OCI-LY1 (cell line): ENCODE measurements around the gene MDFIC.

ENCODE experiments used
- H2AFZ ChIP-seq: fragments of 200-600 bp; sonication (generic), shearing (Covaris generic); 2 replicates; pipeline ENCODE4 v1.6.0; 2014; ENCODE audit warnings: antibody characterized with exemption, mild to moderate bottlenecking, low read length
- H3F3A ChIP-seq: fragments of 200-600 bp; sonication (generic), shearing (Covaris generic); 2 replicates; pipeline ENCODE4 v1.6.0; 2014; ENCODE audit warnings: mild to moderate bottlenecking, antibody characterized with exemption, low read length, moderate library complexity; ENCODE audit not compliant: insufficient read depth
- H3K27ac ChIP-seq: fragments of 200-600 bp; sonication (generic); 2 replicates; pipeline ENCODE4 v1.5.1; 2014; ENCODE audit warnings: low read length, mixed run types, mild to moderate bottlenecking, low read depth; ENCODE audit not compliant: poor library complexity, severe bottlenecking
- H3K27me3 ChIP-seq: fragments of 200-600 bp; sonication (generic); 2 replicates; pipeline ENCODE4 v1.6.0; 2014; ENCODE audit warnings: antibody characterized with exemption, mild to moderate bottlenecking, low read length, moderate library complexity; ENCODE audit not compliant: insufficient read depth
- H3K36me3 ChIP-seq: fragments of 200-600 bp; sonication (generic); 2 replicates; pipeline ENCODE4 v1.6.1; 2014; ENCODE audit warnings: mild to moderate bottlenecking, antibody characterized with exemption, low read length, moderate library complexity, mixed read lengths; ENCODE audit not compliant: insufficient read depth
- H3K4me1 ChIP-seq: fragments of 200-600 bp; sonication (generic); 2 replicates; pipeline ENCODE4 v1.5.1; 2014; ENCODE audit warnings: mild to moderate bottlenecking, low read length, moderate library complexity; ENCODE audit not compliant: insufficient read depth, severe bottlenecking
- H3K4me2 ChIP-seq: fragments of 200-600 bp; sonication (generic), shearing (Covaris generic); 2 replicates; pipeline ENCODE4 v1.6.1; 2014; ENCODE audit warnings: low read length
- H3K4me3 ChIP-seq: fragments of 200-600 bp; sonication (generic); 2 replicates; pipeline ENCODE4 v1.5.1; 2014; ENCODE audit warnings: low read length, low read depth, mild to moderate bottlenecking, mixed read lengths; ENCODE audit not compliant: poor library complexity, severe bottlenecking
- H3K79me2 ChIP-seq: fragments of 200-600 bp; shearing (Covaris generic); 2 replicates; pipeline ENCODE4 v1.6.1; 2016; ENCODE audit warnings: mixed run types, low read length, mixed read lengths; ENCODE audit not compliant: insufficient read depth
- H3K9ac ChIP-seq: fragments of 200-600 bp; sonication (generic), shearing (Covaris generic); 2 replicates; pipeline ENCODE4 v1.6.1; 2014; ENCODE audit warnings: mild to moderate bottlenecking, low read length, mixed read lengths
- H3K9me2 ChIP-seq: fragments of 200-600 bp; sonication (generic), shearing (Covaris generic); 2 replicates; pipeline ENCODE4 v1.6.1; 2014; ENCODE audit warnings: low read depth, mild to moderate bottlenecking, low read length, mixed read lengths
- H3K9me3 ChIP-seq: fragments of 200-600 bp; shearing (Covaris generic); 2 replicates; pipeline ENCODE4 v1.6.1; 2014; ENCODE audit warnings: low read length, mixed read lengths
- H4K20me1 ChIP-seq: fragments of 200-600 bp; sonication (generic), shearing (Covaris generic); 2 replicates; pipeline ENCODE4 v1.6.0; 2016; ENCODE audit warnings: mild to moderate bottlenecking, low read length; ENCODE audit not compliant: insufficient read depth
- EZH2 ChIP-seq: fragments of 200-600 bp; sonication (generic), shearing (Covaris generic); IDR thresholded peaks from 2 replicates; pipeline ENCODE4 v1.8.0; 2017; ENCODE audit warnings: borderline replicate concordance, mixed run types, mild to moderate bottlenecking, antibody characterized with exemption, low read length, moderate library complexity, mixed read lengths
- TF ChIP-seq, protein P1 (sequence below): fragments of 200-600 bp; sonication (generic), shearing (Covaris generic); IDR thresholded peaks from 2 replicates; pipeline ENCODE4 v1.5.1; 2017; ENCODE audit warnings: mild to moderate bottlenecking, antibody characterized with exemption, low read length, moderate library complexity, mixed read lengths

The MDFIC gene

DNA sequence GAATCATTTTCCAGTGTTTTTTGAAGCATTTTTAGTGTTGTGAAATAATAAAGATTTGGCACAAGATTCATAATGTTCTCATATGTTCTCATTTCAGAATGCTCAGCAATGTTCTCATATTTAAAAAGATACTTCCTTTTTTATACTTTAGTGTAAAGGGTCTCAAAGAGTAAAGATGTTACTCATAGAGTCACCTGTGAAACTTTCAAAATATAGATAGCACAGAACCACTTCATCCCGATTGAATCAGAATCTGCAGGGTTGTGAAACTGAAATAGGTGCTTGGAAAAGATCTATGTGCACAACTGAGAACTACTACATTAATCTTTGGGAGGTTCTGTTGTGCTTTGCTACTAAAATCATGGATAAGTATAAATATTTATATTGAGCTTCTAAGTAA, 144.7 kb downstream of the MDFIC start:
- Histone ChIP-seq H3K27ac (no peak overlapping the region), H3K9me2 (no peaks in the 10 kb centered on the region), H3K36me3 (no peaks in the 10 kb centered on the region), H3K9ac (no peak overlapping the region), H4K20me1 (no peaks in the 10 kb centered on the region), H2AFZ (no peak overlapping the region), H3K4me3 (no peak overlapping the region), H3K4me2 (no peak overlapping the region), H3F3A (no peaks in the 10 kb centered on the region), H3K79me2 (no peaks in the 10 kb centered on the region), H3K4me1 (no peaks in the 10 kb centered on the region), H3K9me3 (no peaks in the 10 kb centered on the region), H3K27me3 (no peaks in the 10 kb centered on the region)
- no peak for TF ChIP-seq EZH2
- TF ChIP-seq, protein P1, sequence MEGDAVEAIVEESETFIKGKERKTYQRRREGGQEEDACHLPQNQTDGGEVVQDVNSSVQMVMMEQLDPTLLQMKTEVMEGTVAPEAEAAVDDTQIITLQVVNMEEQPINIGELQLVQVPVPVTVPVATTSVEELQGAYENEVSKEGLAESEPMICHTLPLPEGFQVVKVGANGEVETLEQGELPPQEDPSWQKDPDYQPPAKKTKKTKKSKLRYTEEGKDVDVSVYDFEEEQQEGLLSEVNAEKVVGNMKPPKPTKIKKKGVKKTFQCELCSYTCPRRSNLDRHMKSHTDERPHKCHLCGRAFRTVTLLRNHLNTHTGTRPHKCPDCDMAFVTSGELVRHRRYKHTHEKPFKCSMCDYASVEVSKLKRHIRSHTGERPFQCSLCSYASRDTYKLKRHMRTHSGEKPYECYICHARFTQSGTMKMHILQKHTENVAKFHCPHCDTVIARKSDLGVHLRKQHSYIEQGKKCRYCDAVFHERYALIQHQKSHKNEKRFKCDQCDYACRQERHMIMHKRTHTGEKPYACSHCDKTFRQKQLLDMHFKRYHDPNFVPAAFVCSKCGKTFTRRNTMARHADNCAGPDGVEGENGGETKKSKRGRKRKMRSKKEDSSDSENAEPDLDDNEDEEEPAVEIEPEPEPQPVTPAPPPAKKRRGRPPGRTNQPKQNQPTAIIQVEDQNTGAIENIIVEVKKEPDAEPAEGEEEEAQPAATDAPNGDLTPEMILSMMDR: no peak

DNA sequence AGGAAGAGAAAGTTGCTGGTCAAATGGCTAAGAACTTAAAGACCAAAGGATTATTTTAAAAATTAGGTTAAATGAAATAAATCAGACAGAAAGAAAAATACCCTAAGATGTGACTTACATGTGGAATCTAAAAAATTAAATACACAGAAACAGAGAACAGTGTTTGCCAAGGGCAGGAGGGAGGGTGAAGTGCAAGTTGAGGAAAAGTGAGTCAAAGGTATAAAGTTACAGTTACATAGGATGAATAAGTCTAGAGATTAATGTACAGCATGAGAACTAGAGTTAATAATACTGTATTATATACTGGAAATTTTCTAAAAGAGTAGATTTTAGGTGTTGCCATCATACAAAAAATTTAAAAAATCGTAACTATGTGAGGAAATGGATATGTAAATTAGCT, 146.3 kb downstream of the MDFIC start:
- H3K4me3 ChIP-seq: no peak overlapping the region
- H3K4me1 ChIP-seq: no peaks in the 10 kb centered on the region
- H3K9me3 ChIP-seq: no peaks in the 10 kb centered on the region
- no peaks in the 10 kb centered on the region for H3K27me3 ChIP-seq
- no peaks in the 10 kb centered on the region for H3F3A ChIP-seq
- H3K9me2 ChIP-seq: no peaks in the 10 kb centered on the region
- no peaks in the 10 kb centered on the region for H3K79me2 ChIP-seq
- no peaks in the 10 kb centered on the region for H3K36me3 ChIP-seq
- H3K4me2 ChIP-seq: no peak overlapping the region
- H4K20me1 ChIP-seq: no peaks in the 10 kb centered on the region
- H3K27ac ChIP-seq: no peak overlapping the region
- no peak overlapping the region for H2AFZ ChIP-seq
- no peak for TF ChIP-seq EZH2
- TF ChIP-seq, protein P1: no peak
- H3K9ac ChIP-seq: no peak overlapping the region
